Superior temporal gyrus (tissue), 1 donor: ENCODE results near the gene ZBTB11.
"Not testable (repeated sequence)": the region's sequence is repeated elsewhere in the genome, so short reads cannot be mapped to it uniquely, and the experiment has no call there.

ENCODE experiments used
- DNase-seq: peaks from one replicate; pipeline ENCODE4 v3.0.0-alpha.2; 2016; ENCODE audit errors: extremely low spot score

The ZBTB11 gene

GRCh38 chr3:101690972-101691371 is 14.0 kb upstream of the ZBTB11 start:
- DNase-seq: no peak

- DNase-seq: no peak
Measured at GRCh38 chr3:101689286-101689685, 12.4 kb upstream of the ZBTB11 start.

DNA sequence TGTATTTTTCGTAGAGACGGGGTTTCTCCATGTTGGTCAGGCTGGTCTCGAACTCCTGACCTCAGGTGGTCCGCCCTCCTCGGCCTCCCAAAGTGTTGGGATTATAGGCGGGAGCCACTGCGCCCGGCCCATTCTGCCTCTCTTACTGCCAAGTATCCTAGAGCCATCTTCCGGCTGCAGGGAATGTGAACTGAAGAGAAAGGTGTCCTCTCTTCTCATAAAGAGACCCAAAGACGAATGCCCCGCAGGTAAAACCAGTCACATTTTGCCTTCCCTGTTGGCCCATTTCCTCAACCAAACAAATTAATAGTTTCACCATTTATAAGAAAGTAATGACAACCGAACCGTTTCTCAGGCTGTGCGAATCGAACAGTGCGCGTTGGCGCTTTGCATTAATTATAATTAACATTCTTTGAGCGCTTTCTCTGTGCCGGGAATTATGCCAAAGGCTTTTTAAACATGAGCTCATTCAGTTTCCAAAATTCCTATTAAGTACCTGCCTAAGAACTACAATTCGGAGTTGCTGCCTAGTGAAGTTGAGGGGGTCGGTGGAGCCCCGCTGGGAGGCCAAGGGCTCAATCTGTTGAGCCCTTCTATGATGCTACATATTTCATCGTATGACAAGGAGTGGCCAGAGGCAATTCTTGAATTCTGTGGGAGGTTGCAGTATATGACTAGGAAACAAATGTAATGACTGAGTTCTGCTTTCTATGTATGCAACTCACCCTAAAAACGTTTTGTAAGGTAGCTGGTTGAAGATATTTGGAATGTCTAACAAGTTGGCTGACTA is 10.4 kb upstream of the ZBTB11 start:
- DNase-seq: peak; percentile 41

DNA sequence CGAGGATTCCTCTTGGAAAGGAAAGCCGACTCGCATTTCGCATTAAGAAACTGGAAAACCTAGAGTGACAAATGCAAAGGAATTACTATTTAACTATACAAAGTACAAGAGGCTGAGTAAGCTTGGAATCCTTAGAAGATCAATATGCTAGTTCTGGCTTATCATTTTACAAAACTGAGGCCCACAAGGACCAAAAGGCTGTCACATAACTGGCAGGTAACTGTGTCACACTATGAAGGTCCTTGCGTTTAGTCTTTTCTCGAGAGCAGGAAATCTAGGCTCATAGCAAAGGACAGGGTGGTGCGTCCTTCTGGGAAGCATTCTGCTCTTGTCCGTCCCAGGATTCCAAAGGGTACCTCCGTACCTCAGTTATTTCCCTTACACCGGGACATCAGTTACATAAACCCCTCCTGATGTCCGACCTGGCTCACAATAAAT is 9.0 kb upstream of the ZBTB11 start:
- DNase-seq: no peak

GRCh38 chr3:101685050-101685400 is 8.1 kb upstream of the ZBTB11 start:
- no peak for DNase-seq

DNA sequence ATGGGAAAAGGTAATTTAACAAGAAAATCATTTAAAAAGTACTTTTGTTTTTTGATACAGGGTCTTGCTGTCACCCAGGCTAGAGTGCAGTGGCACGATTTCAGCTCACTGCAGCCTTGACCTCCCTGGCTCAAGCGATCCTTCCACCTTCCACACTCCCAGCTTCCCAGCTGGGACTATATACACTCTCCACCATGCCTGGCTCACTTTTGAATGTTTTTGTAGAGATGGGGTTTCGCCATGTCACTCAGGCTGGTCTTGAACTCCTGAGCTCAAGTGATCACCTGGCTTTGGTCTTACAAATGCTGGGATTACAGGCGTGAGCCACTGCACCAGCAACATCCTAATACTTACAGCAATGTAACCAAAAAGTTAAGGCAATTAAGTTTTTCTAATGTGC is 3.5 kb upstream of the ZBTB11 start:
- DNase-seq: no peak

- DNase-seq: not testable (repeated sequence)
Measured at GRCh38 chr3:101678837-101679236, 1.9 kb upstream of the ZBTB11 start.

- no peak for DNase-seq
Measured at GRCh38 chr3:101677436-101678286, 729 bp upstream of the ZBTB11 start.

DNA sequence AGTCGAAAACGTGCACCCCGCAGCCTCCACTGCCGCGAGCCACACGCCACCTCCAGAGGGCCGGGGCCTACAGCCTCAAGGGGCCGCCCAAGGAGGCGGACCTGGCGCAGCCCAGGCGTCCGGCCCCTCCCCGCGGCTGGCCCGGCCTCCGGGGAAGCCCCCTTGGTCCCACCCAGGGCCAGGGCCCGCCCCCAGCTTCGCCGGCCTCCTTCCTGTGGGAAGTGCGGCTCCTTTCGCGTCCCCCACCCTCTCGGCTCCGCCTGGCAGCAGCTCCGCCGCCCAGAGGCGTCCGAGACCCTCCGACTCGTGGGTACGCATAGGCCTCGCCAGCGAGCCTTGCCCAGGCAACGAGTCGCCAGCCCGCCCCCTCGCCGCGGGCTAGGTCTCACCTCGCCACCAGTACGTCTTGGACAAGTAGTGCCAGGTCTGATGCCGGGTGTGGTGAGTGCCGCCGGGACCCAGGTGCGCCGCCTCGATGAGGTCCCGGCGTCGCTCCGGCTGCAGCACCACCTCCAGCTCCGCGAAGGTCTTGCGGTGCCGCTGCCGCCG is 642 bp downstream of the ZBTB11 start:
- peak; percentile 78 for DNase-seq

GRCh38 chr3:101675709-101676215 is 1.2 kb downstream of the ZBTB11 start:
- no peak for DNase-seq

DNA sequence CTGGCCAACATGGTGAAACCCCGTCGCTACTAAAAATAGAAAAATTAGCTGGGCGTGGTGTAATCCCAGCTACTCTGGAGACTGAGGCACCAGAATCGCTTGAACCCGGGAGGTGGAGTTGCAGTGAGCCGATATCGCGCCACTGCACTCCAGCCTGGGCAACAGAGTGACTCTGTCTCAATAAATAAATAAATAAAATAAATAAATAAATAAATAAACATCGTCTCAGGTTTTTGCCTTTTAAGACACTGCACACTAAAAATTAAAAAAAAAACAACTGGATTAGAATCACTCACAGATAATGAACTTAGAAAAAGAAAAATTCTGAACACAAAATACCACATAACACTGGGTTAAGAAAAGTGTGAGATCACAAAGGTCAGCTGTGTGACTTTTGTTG is 2.4 kb downstream of the ZBTB11 start:
- DNase-seq: no peak

DNA sequence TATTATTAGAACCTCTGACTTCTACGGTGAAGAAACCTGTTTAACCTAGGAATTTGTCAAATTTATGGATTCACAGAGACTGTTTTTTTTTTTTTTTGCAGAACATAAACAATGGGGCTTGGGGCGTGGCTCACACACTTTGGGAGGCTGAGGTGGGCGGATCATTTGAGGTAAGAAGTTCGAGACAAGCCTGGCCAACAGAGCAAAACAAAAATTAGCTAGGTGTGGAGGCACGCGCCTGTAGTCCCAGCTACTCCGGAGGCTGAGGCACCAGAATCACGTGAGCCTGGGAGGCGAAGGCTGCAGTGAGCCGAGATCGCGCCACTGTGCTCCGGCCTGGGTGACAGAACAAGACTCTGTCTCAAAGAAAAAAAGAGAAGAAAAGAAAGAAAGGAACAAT is 3.0 kb downstream of the ZBTB11 start:
- DNase-seq: no peak

DNA sequence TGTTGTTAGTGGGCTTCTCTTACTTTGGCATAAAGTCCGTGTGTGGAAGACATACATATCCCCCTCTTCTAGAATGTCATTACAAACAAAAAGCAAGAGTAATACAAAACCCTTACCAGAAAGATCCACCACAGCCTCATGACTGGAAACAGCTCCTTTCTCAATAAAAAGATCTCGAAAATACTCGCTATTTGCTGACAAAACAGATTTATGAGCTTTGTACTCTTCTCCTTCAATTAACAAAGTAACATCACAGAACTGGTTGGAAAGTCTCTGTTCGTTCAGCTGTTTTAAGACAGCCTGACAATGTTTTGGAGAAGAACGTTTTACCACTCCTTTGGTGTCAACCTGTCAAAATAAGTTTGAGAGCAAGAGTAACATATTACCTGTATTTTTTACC is 5.9 kb downstream of the ZBTB11 start:
- DNase-seq: no peak

- no peak for DNase-seq
Measured at GRCh38 chr3:101667844-101668243, 9.1 kb downstream of the ZBTB11 start.

DNA sequence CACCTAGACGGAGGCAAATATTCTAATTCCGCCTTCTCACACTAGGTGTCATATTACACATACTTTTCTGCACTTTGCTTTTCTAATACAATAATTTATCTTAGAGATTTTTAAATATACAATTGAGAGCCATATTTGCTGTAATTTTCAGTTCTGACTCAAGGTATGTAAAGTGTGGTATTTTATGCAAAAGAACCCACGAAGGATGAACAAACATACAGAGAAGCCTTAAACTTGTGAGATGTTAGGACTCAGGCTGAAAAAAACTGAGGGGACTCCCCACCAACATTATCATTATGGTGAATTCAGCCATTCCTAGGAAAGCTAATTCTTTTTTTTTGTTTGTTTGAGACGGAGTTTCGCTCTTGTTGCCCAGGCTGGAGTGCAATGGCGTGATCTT is 9.6 kb downstream of the ZBTB11 start:
- no peak for DNase-seq

DNA sequence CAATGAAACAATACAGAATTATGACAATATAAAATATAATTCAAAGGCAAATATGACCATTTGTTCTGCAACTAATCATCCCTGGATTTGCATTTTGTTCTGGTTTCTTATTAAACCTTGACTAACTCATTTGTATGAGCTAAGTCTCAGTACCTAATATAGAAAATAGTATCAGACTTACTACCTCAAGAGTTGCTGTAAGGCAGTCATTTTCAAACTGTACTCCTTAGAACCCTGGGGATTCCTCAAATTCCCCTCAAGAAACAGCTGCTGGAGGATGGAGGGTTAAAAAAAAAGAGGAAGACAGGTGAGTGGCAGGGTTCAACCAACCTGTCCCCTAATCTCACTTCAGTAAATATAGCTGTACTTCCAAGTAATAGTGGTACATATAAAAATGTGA is 11.1 kb downstream of the ZBTB11 start:
- no peak for DNase-seq

GRCh38 chr3:101665357-101665756 is 11.6 kb downstream of the ZBTB11 start:
- DNase-seq: no peak

GRCh38 chr3:101660714-101661113 is 16.2 kb downstream of the ZBTB11 start:
- no peak for DNase-seq

DNA sequence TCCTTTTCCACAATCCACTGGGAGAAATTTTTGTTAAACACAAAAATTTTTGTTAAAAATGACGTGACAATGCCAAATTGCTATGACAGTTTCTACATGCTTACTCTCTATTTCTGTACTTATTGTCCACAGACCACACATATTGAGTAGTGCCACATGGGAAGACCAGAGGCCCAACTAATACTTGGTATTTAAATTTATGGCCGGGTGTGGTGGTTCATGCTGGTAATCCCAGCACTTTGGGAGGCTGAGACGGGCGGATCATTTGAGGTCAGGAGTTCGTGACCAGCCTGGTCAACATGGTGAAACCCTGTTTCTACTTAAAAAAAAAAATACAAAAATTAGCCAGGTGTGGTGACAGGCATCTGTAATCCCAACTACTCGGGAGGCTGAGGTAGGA is 20.3 kb downstream of the ZBTB11 start:
- no peak for DNase-seq

DNA sequence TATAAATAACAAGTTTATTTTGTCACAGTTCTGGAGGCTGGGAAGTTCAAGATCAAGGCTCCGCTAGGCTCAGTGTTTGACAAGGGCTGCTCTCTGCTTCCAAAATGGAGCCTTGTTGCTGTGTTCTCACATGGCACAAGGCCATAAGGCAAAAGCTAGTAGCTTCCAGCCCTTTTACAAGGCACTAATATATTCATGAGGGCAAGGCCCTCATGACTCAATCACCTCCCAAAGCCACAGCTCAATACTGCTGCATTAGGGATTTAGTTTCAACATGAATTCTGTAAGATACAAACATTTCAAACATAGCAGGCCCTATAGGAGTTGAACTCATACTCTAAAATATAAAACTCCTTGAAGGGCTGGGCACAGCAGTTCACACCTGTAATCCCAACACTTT is 30.2 kb downstream of the ZBTB11 start:
- no peak for DNase-seq

DNA sequence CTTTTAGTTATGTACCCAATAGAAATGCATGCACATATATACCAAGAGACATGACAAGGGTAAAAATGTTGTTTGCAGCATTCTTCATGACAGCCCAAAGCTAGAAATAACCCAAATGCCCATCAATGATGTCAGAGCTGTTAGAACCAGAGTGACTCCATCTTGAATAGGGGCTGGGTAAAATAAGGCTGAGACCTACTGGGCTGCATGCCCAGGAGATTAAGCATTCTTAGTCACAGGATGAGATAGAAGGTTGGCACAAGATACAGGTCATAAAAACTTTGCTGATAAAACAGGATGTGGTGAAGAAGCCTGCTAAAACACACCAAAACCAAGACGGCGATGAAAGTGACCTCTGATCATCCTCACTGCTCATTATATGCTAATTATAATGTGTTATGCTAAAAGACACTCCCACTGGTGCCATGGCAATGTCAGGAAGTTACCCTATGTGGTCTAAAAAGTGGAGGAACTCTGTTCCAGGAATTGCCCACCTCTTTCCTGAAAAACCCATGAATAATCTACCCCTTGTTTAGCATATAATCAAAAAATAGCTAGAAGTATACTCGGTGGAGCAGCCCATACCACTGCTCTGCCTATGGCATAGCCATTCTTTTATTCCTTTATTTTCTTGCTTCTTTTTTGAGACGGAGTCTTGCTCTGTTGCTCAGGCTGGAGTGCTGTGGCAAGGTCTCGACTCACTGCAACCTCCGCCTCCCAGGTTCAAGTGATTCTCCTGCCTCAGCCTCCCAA is 32.9 kb downstream of the ZBTB11 start:
- peak; percentile 35 for DNase-seq
